Astrocyte (in vitro differentiated cells and primary cell): Measurements from ENCODE around the gene CLDN20.

Source experiments
- CTCF ChIP-seq: IDR thresholded peaks from 2 replicates; pipeline ENCODE4 v1.5.1; 2011; ENCODE audit warnings: low read depth, mild to moderate bottlenecking, inconsistent platforms, low read length, moderate library complexity; ENCODE audit not compliant: insufficient read depth
- EZH2 ChIP-seq: IDR thresholded peaks from 2 replicates; pipeline ENCODE4 v1.6.1; 2012; ENCODE audit warnings: mild to moderate bottlenecking, low read length, inconsistent platforms; ENCODE audit not compliant: insufficient read depth

GRCh38 chr6:155253337-155253736 is 10.5 kb upstream of the CLDN20 start:
- TF ChIP-seq CTCF: no peak
- no peak for TF ChIP-seq EZH2
